ENCODE data around the gene KIF27.
A peak's percentile ranks its signal among the peaks of the same experiment; 100 is the strongest.
"Not testable (repeated sequence)": the region's sequence is repeated elsewhere in the genome, so short reads cannot be mapped to it uniquely, and the experiment has no call there.

The KIF27 gene

DNA sequence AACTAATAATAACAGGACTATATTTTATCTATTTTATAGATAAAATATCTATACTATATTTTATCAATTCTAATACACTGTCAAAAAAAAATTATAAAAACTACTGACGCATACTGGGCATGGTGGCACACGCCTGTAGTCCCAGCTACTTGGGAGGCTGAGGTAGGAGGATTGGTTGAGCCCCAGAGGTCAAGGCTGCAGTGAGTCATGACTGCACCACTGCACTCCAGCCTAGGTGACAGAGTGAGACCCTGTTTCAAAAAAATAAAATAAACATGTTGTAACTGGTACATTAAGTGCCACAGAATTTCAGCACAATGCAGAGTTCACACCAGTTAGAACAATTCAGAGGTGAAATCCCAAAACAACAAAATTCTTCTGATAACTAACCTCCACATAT, 34.7 kb downstream of the KIF27 start:
- not testable (repeated sequence) for H3K27me3 Mint-ChIP-seq; H3K9me3 Mint-ChIP-seq; H3K36me3 Mint-ChIP-seq (ENCODE audit: low read depth); H3K27ac Mint-ChIP-seq; H3K4me3 Mint-ChIP-seq; H3K4me1 Mint-ChIP-seq (ENCODE audit: low read depth); DNase-seq

DNA sequence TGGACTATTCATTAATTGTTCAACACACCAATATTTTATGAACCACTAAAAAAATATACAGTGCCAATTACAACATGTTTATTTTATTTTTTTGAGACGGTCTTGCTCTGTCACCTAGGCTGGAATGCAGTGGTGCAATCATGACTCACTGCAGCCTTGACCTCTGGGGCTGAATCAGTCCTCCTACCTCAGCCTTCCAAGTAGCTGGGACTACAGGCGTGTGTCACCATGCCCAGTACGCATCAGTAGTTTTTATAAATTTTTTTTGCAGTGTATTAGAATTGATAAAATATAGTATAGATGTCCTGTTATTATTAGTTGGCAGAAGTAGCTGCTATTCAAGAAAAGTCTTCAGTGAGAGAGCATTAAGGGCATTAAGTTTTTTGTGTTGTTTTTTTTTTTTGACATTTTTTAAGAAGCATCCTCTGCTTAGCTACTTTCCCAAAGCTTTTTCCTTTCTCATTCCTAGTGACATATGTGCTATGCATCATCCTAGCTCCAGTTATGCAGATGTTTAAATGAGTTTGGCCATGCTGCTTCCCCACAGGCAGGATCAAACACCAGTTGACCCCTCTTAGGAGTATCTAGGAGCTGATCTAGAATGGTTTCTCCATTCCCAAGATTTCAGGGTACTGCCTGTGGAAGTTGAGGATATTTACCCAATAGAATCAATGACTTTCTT, 35.5 kb downstream of the KIF27 start:
- not testable (repeated sequence) for H3K27me3 Mint-ChIP-seq; H3K4me1 Mint-ChIP-seq (ENCODE audit: low read depth); DNase-seq; H3K9me3 Mint-ChIP-seq; H3K4me3 Mint-ChIP-seq; H3K36me3 Mint-ChIP-seq (ENCODE audit: low read depth); H3K27ac Mint-ChIP-seq

- not testable (repeated sequence) for H3K4me3 Mint-ChIP-seq; H3K4me1 Mint-ChIP-seq (ENCODE audit: low read depth); H3K27ac Mint-ChIP-seq; H3K9me3 Mint-ChIP-seq; DNase-seq; H3K27me3 Mint-ChIP-seq
- peaks cover 11% of the 10 kb centered on the region for H3K36me3 Mint-ChIP-seq (ENCODE audit: low read depth)
Observed at GRCh38 chr9:83881687-83882408, 39.4 kb downstream of the KIF27 start.

- H3K36me3 Mint-ChIP-seq (ENCODE audit: low read depth); H3K4me1 Mint-ChIP-seq (ENCODE audit: low read depth); DNase-seq; H3K27ac Mint-ChIP-seq; H3K9me3 Mint-ChIP-seq; H3K27me3 Mint-ChIP-seq; H3K4me3 Mint-ChIP-seq: not testable (repeated sequence)
Observed at GRCh38 chr9:83875559-83875958, 45.7 kb downstream of the KIF27 start.

DNA sequence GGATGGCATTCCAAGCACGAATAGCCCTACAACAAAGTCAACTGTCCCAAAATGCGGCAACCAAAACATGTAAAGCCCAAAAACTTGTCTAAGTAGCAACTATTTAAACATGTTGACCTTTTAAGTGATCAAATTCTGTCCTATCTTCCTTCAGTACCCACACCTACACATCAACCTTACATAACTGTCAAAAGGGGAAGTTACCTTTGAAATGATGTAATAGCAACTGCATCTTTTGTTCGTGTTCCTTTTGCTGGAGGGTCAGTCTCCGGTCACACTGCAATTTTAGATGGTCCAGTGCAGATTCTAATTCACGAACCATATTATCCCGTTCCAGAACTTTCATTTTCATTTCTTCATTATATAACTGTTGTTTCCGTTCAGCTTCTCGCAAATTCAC, 71.3 kb downstream of the KIF27 start:
- H3K4me3 Mint-ChIP-seq; H3K27ac Mint-ChIP-seq; H3K4me1 Mint-ChIP-seq (ENCODE audit: low read depth); DNase-seq; H3K27me3 Mint-ChIP-seq; H3K9me3 Mint-ChIP-seq: not testable (repeated sequence)
- H3K36me3 Mint-ChIP-seq (ENCODE audit: low read depth): peaks cover 17% of the 10 kb centered on the region

DNA sequence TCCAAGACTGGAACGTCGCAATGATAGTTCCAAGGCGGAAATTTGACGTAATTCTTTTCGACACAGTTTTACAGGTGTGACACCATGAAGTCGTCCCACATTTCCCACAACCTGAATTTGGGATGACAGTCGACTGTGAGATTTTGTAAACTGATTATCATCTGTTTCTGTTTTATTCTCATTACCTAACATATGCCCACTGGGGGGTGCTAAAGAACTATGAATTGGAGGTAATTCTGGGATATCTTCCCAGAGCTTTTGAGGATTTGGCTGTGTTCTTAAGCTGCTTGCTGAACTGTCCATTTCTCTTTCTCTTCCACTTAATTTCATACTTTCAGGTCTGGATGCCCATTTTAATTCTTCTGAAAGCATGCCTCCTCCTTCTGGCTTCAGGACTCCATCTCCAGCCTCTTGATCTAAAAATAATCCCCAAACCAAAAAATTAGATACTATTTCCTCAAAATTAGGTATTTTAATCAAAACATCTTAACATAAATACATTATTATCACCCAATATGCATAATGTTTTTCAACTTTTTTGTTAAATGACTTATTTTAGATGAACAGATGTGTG, 84.1 kb downstream of the KIF27 start:
- not testable (repeated sequence) for DNase-seq; H3K4me1 Mint-ChIP-seq (ENCODE audit: low read depth); H3K9me3 Mint-ChIP-seq; H3K27ac Mint-ChIP-seq; H3K4me3 Mint-ChIP-seq; H3K27me3 Mint-ChIP-seq; H3K36me3 Mint-ChIP-seq (ENCODE audit: low read depth)

DNA sequence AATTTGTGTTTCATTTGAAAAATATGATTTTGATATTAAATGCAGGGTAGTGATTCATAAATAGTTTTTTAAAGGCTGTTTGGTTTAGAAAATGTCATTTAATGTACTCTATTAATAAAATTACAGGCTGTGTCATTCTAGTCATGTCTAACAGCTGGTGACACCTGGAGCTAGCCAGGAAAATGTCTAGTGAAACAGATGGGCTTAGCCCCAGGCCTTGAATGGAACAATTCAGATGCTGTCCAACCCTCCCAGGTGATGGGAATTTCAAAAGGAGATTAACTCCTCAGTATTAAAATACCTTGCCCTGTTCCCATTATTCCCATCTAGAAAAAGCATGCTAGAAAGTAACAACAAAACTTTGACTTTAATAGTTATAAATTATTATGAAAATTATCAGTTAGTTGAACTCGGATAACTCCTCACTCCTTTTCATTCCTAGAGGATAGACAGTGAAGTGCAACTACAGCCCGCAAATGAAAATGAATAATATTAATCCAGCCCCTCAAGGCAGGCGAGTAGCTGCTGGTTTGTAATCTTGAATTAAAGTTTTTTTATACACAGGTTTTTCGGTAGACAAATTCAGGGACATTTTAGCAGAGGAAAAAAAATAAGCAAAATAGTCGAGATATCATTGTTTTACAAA, 90.7 kb downstream of the KIF27 start:
- H3K9me3 Mint-ChIP-seq; H3K27me3 Mint-ChIP-seq; H3K4me1 Mint-ChIP-seq (ENCODE audit: low read depth); H3K27ac Mint-ChIP-seq; H3K4me3 Mint-ChIP-seq; DNase-seq; H3K36me3 Mint-ChIP-seq (ENCODE audit: low read depth): not testable (repeated sequence)

DNA sequence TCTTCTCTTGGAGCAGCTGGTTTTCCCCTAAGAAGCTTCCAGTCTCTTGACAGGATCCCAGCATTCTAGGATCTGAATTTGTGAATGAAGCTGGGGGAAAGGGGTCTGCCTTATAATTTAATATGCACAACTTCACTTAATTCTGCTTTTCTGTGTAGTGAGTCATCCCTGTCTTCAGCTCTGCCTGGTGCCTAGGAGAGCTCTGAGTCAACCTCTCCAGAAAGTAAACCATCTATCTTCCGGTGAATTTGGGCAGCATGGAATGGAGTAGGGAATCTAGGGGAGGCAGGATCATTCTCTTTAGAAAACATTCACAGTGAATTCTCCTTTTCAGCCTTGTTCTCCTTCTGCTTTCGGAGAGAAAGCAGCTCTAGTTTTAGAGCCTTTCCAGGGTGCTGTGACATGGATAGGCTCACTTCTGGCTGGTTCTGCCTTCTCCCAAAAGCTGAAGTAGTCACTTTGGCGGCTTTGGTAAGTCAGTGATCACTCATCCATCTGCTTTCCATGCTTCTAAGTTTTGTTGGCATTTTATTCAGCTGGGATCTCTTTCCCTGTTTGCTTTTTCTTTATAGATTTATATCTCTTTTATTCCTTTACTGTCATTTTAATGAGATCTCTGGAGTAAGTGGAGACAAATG, 96.1 kb downstream of the KIF27 start:
- H3K36me3 Mint-ChIP-seq (ENCODE audit: low read depth); H3K4me1 Mint-ChIP-seq (ENCODE audit: low read depth); DNase-seq; H3K27ac Mint-ChIP-seq; H3K9me3 Mint-ChIP-seq; H3K27me3 Mint-ChIP-seq; H3K4me3 Mint-ChIP-seq: not testable (repeated sequence)

GRCh38 chr9:83817356-83818278, 103.6 kb downstream of the KIF27 start, which contains the start of gene GKAP1:
GKAP1 (minus strand) TSS chr9:83817769; CDS start chr9:83806517, 11,252 bp downstream.
- Mint-ChIP-seq H3K4me1 (ENCODE audit: low read depth) (peaks cover 12% of the 10 kb centered on the region), H3K4me3 (peak within 1 kb of the TSS; percentile 73), H3K27ac (peak within 1 kb of the TSS; percentile 75)
- H3K36me3 Mint-ChIP-seq (ENCODE audit: low read depth); H3K9me3 Mint-ChIP-seq; H3K27me3 Mint-ChIP-seq: not testable (repeated sequence)
- peak; percentile 80 for DNase-seq

DNA sequence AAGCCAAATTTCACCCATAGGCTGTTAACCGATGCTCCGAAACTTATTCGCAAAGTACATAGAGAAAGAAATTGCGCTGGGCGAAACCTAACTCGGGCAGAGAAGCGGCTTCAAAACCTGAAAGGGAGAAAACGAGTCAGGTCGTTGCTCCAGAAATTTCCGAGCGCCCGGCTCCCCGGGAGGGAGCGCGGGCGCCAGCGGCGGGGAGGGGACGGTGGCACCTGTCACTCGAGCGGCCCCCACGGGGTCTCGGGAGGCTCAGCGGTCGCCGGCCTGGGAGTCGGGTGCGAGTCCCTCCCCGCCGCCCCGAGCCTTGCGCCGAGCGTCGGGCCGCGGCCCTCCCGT, 104.2 kb downstream of the KIF27 start:
- H3K4me3 Mint-ChIP-seq: peak overlapping the region; percentile 73
- not testable (repeated sequence) for H3K36me3 Mint-ChIP-seq (ENCODE audit: low read depth); H3K9me3 Mint-ChIP-seq; H3K27me3 Mint-ChIP-seq
- DNase-seq: peak; percentile 64
- peaks cover 12% of the 10 kb centered on the region for H3K4me1 Mint-ChIP-seq (ENCODE audit: low read depth)
- H3K27ac Mint-ChIP-seq: peak overlapping the region; percentile 34

DNA sequence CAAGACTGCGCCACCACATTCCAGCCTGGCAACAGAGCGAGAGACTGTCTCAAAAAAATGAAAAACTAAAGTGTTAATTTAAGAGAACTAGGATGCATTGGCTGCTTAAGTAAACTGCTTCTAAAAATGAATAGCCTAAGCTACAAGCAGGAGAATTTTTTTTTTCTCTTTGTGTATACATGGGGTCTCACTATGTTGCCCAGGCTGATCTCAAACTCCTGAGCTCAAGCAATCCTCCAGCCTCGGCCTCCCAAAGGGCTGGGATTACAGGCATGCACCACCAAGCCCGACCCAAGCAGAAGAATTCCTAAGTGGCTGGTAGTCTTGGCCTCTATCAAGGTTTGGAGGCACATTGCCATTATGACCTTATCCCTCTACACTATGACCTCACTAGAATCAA, 106.1 kb downstream of the KIF27 start:
- H3K4me1 Mint-ChIP-seq (ENCODE audit: low read depth): peaks cover 12% of the 10 kb centered on the region
- not testable (repeated sequence) for DNase-seq; H3K9me3 Mint-ChIP-seq; H3K4me3 Mint-ChIP-seq; H3K27ac Mint-ChIP-seq; H3K36me3 Mint-ChIP-seq (ENCODE audit: low read depth); H3K27me3 Mint-ChIP-seq

- not testable (repeated sequence) for DNase-seq; H3K4me1 Mint-ChIP-seq (ENCODE audit: low read depth); H3K4me3 Mint-ChIP-seq; H3K27me3 Mint-ChIP-seq; H3K27ac Mint-ChIP-seq; H3K9me3 Mint-ChIP-seq; H3K36me3 Mint-ChIP-seq (ENCODE audit: low read depth)
Observed at GRCh38 chr9:83809213-83809612, 112.0 kb downstream of the KIF27 start.

- not testable (repeated sequence) for H3K36me3 Mint-ChIP-seq (ENCODE audit: low read depth); H3K27me3 Mint-ChIP-seq; DNase-seq; H3K4me3 Mint-ChIP-seq; H3K9me3 Mint-ChIP-seq; H3K27ac Mint-ChIP-seq; H3K4me1 Mint-ChIP-seq (ENCODE audit: low read depth)
Observed at GRCh38 chr9:83804454-83804853, 116.8 kb downstream of the KIF27 start.

DNA sequence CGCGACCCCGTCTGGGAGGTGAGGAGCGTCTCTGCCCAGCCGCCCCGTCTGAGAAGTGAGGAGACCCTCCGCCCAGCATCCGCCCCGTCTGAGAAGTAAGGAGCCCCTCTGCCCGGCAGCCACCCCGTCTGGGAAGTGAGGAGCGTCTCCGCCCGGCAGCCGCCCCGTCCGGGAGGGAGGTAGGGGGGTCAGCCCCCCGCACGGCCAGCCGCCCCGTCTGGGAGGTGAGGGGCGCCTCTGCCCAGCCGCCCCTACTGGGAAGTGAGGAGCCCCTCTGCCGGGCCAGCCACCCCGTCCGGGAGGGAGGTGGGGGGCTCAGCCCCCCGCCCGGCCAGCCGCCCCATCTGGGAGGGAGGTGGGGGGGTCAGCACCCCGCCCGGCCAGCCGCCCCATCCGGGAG, 117.3 kb downstream of the KIF27 start:
- DNase-seq; H3K4me3 Mint-ChIP-seq; H3K9me3 Mint-ChIP-seq; H3K36me3 Mint-ChIP-seq (ENCODE audit: low read depth); H3K27ac Mint-ChIP-seq; H3K4me1 Mint-ChIP-seq (ENCODE audit: low read depth); H3K27me3 Mint-ChIP-seq: not testable (repeated sequence)

Data from activated T-cell treated with anti-CD3 and anti-CD28 coated beads, Interleukin-2, amount 50 U/mL, for 24 hours (primary cell).